Measurements from ENCODE around the gene GALNT17. TPM values are rescaled to one million over a fixed set of nuclear protein-coding genes. Genes with fewer than 3 reads are reported as not detected.

GALNT17 gene
- total RNA-seq, 1 donor from 2014 or later, result not detected

DNA sequence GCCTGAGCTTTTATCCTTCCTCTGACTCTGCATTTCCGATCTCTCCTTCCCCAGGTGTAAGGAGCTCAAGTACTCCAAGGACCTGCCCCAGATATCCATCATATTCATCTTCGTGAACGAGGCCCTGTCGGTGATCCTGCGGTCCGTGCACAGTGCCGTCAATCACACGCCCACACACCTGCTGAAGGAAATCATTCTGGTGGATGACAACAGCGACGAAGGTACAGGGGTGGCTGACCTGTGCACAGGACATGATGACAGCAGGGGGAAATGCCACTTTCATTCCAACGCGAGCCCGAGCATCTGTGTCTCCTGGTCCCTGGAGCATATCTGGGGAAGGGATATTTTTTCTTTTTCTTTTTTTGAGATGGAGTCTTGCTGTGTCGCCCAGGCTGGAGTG, 256.2 kb downstream of the GALNT17 start:
- Histone ChIP-seq H3K27me3 (ENCODE audit: control insufficient read depth, insufficient read depth, low read length) (no peaks in the 10 kb centered on the region), H3K4me3 (ENCODE audit: low read depth, low read length) (no peak overlapping the region), H3K36me3 (ENCODE audit: control insufficient read depth, insufficient read depth, low read length) (no peaks in the 10 kb centered on the region)
- DNase-seq (ENCODE audit: low read depth), result no peak
- FAIRE-seq, result no peak
- TF ChIP-seq, protein P1, sequence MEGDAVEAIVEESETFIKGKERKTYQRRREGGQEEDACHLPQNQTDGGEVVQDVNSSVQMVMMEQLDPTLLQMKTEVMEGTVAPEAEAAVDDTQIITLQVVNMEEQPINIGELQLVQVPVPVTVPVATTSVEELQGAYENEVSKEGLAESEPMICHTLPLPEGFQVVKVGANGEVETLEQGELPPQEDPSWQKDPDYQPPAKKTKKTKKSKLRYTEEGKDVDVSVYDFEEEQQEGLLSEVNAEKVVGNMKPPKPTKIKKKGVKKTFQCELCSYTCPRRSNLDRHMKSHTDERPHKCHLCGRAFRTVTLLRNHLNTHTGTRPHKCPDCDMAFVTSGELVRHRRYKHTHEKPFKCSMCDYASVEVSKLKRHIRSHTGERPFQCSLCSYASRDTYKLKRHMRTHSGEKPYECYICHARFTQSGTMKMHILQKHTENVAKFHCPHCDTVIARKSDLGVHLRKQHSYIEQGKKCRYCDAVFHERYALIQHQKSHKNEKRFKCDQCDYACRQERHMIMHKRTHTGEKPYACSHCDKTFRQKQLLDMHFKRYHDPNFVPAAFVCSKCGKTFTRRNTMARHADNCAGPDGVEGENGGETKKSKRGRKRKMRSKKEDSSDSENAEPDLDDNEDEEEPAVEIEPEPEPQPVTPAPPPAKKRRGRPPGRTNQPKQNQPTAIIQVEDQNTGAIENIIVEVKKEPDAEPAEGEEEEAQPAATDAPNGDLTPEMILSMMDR (IDR thresholded peaks at IDR 0.05; ENCODE audit: insufficient read depth, low read length, severe bottlenecking), result no peak

DNA sequence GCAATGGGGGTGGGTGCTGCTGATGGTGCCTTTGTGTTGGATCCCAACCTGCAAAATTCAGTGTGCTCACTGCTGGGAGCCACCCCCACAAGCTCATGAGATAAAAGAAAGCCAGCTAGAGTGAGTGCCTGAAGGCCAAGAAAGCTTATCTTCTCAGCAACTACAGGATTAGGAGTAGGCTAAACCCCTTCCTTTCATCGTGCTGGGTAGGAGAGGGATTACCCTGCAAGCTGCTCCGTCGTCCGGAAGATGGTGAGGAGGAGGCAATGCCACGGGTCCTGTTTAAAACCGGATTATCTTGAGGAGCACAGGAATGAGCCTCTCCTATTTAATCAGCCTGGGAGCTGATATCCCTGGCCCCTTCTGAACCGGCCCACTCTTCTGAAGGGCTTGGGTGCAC, 258.0 kb downstream of the GALNT17 start:
- TF ChIP-seq, protein P1 (IDR thresholded peaks at IDR 0.05; ENCODE audit: insufficient read depth, low read length, severe bottlenecking), result no peak
- DNase-seq (ENCODE audit: low read depth) (no peak), FAIRE-seq (no peak)
- H3K27me3 ChIP-seq (ENCODE audit: control insufficient read depth, insufficient read depth, low read length), result no peaks in the 10 kb centered on the region
- H3K4me3 ChIP-seq (ENCODE audit: low read depth, low read length), result no peak overlapping the region
- H3K36me3 ChIP-seq (ENCODE audit: control insufficient read depth, insufficient read depth, low read length), result no peaks in the 10 kb centered on the region

DNA sequence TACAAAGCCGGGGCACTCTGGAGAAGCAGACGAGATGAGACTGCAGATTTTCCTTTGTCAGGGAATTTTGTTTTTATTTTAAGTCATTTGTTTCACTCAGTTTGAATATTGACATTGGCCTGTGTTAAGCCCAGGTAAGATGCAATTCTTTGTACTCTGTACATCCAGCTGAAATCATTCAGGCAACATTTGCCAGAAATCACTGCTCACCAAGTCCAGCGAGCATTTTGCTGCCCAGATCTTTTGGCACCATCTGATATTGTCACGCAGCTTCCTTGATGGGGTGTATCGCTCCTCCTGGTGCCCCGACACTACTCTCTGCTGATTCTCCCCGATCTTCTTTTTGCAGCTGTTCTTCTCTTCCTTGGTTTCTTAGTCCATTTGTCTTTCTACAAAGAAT, 261.7 kb downstream of the GALNT17 start:
- no peak for FAIRE-seq
- DNase-seq (ENCODE audit: low read depth), result no peak
- H3K27me3 ChIP-seq (ENCODE audit: control insufficient read depth, insufficient read depth, low read length), result no peaks in the 10 kb centered on the region
- TF ChIP-seq, protein P1 (IDR thresholded peaks at IDR 0.05; ENCODE audit: insufficient read depth, low read length, severe bottlenecking), result no peak
- H3K4me3 ChIP-seq (ENCODE audit: low read depth, low read length), result no peak overlapping the region
- H3K36me3 ChIP-seq (ENCODE audit: control insufficient read depth, insufficient read depth, low read length), result no peaks in the 10 kb centered on the region

DNA sequence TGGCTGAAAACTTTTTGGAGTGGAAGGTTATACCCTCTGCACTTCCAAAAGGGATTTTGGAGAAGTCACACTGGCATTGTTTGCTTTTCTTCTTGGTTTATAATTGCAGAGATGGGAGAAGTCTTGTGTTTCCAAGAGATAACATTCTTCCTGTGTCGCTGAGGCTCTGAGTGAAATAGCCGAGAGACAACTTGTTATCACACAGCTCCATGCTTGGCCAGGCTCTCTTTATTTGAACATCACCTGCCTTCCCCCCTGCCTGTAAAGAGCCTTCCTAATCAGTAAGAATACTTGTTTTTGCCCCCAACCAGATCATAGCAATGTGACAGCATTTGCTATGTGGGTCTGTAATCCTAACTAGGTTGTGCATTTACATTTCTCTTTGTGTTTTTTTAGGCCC, 270.7 kb downstream of the GALNT17 start:
- FAIRE-seq (no peak), DNase-seq (ENCODE audit: low read depth) (no peak)
- no peaks in the 10 kb centered on the region for H3K27me3 ChIP-seq (ENCODE audit: control insufficient read depth, insufficient read depth, low read length)
- TF ChIP-seq, protein P1 (IDR thresholded peaks at IDR 0.05; ENCODE audit: insufficient read depth, low read length, severe bottlenecking), result no peak
- no peaks in the 10 kb centered on the region for H3K36me3 ChIP-seq (ENCODE audit: control insufficient read depth, insufficient read depth, low read length)
- no peak overlapping the region for H3K4me3 ChIP-seq (ENCODE audit: low read depth, low read length)

DNA sequence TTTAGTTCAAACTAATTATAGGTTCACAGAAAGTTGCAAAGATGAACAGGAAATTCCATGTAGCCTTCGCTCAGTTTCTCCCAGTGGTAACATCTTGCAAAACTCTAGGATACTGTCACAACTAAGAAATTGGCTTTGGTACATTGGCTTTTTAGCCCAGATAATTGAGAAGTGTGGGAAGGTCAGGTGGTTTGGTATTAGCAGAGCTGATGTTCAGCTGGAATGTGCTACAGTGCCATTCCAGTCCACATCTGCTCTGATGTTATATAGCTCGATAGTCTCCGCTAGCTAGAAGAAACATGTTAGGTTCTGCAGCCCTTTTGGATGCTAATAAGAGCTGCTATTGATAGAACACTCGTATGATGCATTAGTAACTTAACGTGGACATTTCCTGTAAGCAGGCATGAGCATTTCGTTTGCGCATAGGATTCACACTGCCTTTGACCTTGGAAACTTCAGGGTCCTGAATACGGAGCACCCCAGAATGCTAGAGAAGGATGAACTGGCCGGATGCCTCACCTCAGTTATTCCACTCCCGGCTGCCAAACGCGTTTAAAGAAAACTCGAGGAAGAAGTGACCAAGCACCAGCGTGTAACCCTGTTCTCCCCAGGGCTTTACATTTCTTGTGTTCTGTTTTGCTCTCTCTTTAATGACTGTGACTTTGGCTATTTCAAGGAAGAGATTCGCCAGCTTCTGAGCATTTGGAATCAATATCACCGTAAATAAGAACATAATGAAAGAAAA, 271.4 kb downstream of the GALNT17 start:
- no peak overlapping the region for H3K4me3 ChIP-seq (ENCODE audit: low read depth, low read length)
- no peaks in the 10 kb centered on the region for H3K27me3 ChIP-seq (ENCODE audit: control insufficient read depth, insufficient read depth, low read length)
- H3K36me3 ChIP-seq (ENCODE audit: control insufficient read depth, insufficient read depth, low read length), result no peaks in the 10 kb centered on the region
- DNase-seq (ENCODE audit: low read depth) (no peak), FAIRE-seq (no peak)
- TF ChIP-seq, protein P1 (IDR thresholded peaks at IDR 0.05; ENCODE audit: insufficient read depth, low read length, severe bottlenecking), result no peak

Measured in bronchial epithelial cell (primary cell).